ENCODE measurements around the gene ITPR1.
"Not testable (repeated sequence)": the region's sequence is repeated elsewhere in the genome, so short reads cannot be mapped to it uniquely, and the experiment has no call there.

Gene ITPR1

GRCh38 chr3:4571690-4572334 is 78.7 kb downstream of the ITPR1 start:
- no peak for DNase-seq

DNA sequence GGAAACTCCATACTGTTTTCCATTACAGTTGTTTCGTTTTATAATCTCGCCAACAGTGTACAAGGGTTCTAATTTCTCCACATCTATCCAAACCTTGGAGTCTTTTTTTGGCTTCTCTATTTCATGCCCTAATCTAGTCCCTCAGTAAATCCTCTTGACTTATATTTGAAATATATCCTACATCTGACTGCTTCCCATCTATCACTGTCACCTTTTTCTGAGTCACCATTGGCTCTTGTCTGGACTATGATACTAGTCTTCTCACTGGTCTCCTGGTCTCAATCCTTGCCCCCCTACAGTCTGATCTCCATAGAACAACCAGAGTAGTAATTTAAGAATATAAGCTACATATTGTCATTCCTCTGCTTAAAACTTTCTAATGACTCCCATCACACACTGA is 80.0 kb downstream of the ITPR1 start:
- no peak for DNase-seq

- DNase-seq = no peak
Measured at GRCh38 chr3:4574426-4574965, 81.3 kb downstream of the ITPR1 start.

DNA sequence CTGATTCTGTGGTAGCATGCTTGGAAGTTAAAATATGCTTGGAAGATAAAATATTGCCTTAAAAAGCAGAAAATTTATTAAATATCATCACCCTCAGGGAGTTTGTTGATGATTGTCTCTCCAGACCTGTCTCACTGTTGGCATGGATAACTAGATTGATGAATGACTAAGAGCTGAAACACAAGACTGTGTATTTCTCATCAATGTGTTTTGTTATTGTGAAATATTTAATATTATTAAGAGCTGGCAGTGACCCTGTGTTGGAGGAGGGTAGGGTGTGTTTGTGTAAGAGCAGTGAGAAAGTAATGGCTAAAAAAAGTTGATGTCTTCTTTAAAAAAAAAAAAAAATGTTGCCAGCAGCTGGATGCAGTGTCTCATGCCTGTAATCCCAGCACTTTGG is 82.2 kb downstream of the ITPR1 start:
- no peak for DNase-seq

DNA sequence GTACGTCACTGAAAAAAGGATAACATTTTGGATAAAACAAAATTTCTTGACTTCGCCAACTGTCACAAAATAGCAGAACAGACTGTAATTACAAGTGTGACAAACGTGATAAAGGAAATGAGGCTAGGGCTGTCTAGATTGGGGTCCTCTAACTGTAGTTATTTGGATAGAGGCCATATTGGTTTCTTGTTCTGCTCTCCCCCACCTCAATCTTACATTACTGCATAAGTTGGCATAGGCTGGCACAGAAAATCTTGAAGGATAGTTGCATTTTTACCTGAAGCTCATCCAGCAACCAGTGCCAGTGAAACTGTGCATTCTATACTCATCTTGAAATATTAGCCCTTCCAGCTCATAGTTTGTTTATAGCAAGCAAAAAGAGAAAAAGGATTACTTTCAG is 84.6 kb downstream of the ITPR1 start:
- no peak for DNase-seq

DNA sequence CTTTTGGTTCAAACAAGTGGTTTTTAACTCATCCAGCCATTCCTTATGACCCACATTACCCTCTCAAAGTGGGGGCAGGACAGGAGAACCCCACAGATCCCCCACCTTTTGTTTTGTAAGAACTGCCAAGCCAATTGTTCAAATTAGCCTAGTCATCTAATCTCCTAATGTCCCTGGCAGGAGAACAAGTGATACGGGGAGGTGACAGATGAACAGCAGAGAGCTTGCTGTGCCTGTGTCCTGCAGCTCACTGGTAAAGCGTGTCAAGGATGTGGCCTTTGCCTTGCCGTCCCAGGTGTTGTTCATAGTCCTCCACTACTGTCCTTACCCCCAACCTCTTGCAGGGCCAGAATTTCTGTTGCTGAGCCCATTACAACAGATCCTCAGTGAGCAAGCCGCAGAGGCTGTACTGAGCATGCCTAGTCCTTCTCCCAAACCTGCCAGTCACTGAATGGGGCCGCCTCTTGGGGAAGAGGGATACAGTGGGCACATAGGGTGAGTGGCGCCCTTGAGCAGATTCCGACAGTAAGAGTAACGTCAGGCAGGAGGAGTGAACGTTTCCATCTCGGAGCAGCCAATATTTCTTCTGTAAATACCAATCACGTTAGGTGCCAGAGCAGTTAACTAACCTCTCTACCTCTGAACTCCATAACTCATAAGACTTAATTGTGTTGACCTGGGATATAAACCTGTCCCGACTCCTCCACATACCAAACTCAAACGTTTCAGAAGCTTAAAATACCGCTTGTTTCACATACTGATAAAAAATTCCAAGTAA is 87.4 kb downstream of the ITPR1 start:
- DNase-seq = no peak

GRCh38 chr3:4581124-4581424 is 87.9 kb downstream of the ITPR1 start:
- DNase-seq = no peak

- DNase-seq = no peak
Measured at GRCh38 chr3:4581498-4581897, 88.3 kb downstream of the ITPR1 start.

- DNase-seq = no peak
Measured at GRCh38 chr3:4581920-4582611, 88.9 kb downstream of the ITPR1 start.

GRCh38 chr3:4582624-4583023 is 89.5 kb downstream of the ITPR1 start:
- no peak for DNase-seq

DNA sequence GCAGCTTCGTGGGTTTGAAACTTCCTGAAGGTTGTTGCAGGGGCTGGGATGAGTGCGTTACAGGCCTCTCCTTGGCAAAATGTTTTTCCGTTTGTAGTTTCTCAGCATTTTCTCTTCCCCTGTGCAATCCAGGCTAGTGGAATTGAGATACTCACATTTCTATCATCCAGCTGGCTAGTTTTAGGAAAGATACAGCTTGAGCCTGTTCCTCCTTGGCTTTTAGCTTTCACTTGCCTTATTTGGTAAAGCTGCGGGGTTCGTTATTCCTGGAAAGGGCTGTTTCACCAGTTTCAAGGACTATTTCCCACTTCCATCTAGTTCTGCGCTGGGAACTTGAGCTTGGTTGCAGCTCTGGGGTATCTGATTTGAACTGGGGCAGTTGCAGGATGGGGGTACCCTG is 90.3 kb downstream of the ITPR1 start:
- no peak for DNase-seq

GRCh38 chr3:4584456-4585249 is 91.5 kb downstream of the ITPR1 start:
- no peak for DNase-seq

DNA sequence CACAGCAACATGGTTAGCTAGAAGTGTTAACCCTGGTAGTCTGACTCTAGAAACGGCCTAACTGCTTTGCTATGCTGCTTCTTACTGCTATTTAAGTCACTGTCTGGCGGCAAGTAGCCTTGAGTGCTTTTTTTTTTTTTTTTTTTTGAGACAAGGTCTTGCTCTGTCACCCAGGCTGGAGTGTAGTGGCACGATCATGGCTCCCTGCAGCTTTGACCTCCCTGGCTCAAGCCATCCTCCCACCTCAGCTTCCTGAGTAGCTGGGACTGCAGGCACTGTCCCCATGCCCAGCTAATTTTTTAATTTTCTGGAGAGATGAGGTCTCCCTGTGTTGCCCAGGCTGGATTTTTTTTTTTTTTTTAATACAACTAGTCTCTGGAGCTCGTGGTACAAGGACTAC is 93.2 kb downstream of the ITPR1 start:
- no peak for DNase-seq

- no peak for DNase-seq
Measured at GRCh38 chr3:4587061-4587837, 94.1 kb downstream of the ITPR1 start.

GRCh38 chr3:4587838-4588105 is 94.6 kb downstream of the ITPR1 start:
- DNase-seq = no peak

DNA sequence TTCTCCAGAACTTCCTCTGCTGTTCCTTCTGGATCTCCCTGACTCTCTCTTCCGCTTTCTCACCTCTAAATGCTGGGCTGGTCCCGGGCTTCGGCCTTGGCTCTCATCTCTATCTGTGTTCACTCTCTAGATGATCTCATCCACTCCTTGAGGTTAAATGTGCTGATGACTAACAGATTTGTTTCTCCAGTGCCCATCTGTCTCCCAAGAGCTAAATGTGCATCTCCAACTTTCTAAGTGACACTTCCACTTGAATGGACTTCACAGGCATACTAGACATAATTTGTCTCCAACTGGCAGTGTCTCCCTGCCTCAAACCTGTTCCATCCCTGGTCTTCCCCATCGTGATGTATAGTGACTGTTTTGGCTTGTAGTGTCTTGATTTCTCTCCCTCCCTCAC is 95.3 kb downstream of the ITPR1 start:
- no peak for DNase-seq

DNA sequence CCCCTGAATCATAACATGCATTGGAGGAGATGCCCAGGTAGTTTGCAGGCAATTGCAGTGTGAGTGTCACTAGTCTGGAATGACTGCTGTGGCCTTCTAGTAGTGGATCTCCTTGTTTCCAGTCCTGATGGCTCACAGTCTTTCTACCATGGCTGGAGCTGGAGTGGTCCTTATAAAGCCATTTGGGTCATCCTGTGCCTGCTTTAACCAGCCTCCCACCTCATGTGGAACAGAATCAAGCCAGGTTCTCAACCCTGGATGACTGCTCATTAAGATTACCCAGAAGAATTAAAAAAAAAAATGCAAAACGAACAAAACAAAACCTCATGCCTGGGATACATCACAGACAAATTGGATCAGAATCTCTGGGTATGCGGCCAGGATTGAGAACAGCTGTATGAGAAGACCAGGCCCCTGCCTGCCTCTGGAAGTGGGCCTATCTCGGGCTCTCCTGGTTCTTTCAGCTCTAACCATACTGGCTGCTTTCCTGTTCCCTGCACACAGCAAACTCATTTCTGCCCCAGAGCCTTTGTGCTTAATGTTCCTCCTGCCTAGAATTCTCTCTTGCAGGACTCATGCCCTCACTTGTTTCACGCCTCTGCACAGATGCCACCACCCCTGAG is 96.4 kb downstream of the ITPR1 start:
- DNase-seq = no peak

DNA sequence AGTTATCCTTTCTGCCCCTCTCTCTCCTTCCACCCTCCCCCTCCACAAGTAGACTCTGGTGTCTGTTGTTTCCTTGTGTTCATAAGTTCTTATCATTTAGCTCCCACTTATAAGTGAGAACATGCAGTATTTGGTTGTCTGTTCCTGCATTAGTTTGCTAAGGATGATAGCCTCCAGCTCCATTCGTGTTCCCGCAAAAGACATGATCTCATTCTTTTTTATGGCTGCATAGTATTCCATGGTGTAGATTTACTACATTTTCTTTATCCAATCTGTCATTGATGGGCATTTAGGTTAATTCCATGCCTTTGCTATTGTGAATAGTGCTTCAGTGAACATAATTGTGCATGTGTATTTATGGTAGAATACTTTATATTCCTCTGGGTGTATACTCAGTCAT is 97.7 kb downstream of the ITPR1 start:
- DNase-seq = not testable (repeated sequence)

DNA sequence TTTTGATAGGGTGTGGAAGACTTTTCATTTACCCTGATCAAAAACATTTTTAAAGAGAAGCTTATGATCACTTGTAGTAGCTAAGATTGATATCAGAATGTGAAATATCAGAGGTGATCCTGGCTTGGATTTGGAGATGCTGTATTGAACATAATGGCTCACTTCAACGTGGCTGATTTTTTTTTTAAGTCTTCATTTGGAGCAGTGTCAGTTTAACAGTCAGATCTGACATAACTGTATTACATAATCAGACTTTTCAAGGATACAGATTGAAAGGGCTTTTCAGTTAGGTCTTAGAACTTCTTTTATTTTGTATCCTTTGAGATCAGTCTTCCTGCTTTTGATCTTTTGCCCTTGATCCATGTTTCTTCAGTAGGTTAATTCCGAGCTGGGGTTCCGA is 98.5 kb downstream of the ITPR1 start:
- no peak for DNase-seq

GRCh38 chr3:4593014-4593413 is 99.9 kb downstream of the ITPR1 start:
- DNase-seq = no peak

- DNase-seq = no peak
Measured at GRCh38 chr3:4595710-4596113, 102.6 kb downstream of the ITPR1 start.

- no peak for DNase-seq
Measured at GRCh38 chr3:4596612-4597011, 103.5 kb downstream of the ITPR1 start.
